HG03060 (cell line): ENCODE results near the gene EPB41L5.
A peak's percentile ranks its signal among the peaks of the same experiment; 100 is the strongest.
"Not testable (repeated sequence)": the region's sequence is repeated elsewhere in the genome, so short reads cannot be mapped to it uniquely, and the experiment has no call there.

ENCODE experiments used
- ATAC-seq: cut with Tn5 transposase; IDR thresholded peaks from one replicate; pipeline ENCODE4 v1.9.1; 2021; ENCODE audit warnings: low read depth, moderate number of reproducible peaks; ENCODE audit not compliant: unreplicated experiment

Gene EPB41L5

DNA sequence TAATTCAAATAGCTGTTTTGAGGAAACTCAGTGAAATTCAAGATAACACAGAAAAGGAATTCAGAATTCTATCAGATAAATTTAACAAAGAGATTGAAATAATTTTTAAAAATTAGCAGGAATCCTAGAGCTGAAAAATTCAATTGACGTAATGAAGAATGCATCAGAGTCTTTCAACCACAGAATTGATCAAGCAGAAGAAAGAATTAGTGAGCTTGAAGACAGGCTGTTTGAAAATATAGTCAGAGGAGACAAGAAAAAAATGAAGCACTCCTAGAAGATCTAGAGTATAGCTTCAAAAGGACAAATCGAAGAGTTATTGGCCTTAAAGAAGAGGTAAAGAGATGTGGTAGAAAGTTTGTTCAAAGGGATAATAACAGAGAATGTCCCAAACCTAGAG, 122.1 kb downstream of the EPB41L5 start:
- not testable (repeated sequence) for ATAC-seq

DNA sequence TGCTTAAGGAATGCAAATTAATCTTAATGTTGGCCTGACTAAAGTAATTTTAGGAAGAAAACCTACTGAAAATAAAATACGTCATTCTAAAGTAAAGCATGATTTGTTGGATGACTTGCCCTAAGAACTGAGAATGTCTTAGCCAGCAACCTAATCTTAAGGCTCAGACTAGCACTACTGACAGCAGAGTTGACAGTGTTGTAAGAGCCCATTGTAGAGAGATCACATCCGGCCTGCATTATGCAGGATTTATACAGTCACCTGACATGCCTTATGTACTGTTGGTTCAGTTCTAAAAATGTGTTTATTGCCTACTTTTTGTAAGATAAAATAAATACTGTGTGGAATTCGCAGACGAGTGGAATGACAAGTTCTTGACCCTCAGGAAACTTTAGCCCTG, 128.0 kb downstream of the EPB41L5 start:
- ATAC-seq, result no peak

DNA sequence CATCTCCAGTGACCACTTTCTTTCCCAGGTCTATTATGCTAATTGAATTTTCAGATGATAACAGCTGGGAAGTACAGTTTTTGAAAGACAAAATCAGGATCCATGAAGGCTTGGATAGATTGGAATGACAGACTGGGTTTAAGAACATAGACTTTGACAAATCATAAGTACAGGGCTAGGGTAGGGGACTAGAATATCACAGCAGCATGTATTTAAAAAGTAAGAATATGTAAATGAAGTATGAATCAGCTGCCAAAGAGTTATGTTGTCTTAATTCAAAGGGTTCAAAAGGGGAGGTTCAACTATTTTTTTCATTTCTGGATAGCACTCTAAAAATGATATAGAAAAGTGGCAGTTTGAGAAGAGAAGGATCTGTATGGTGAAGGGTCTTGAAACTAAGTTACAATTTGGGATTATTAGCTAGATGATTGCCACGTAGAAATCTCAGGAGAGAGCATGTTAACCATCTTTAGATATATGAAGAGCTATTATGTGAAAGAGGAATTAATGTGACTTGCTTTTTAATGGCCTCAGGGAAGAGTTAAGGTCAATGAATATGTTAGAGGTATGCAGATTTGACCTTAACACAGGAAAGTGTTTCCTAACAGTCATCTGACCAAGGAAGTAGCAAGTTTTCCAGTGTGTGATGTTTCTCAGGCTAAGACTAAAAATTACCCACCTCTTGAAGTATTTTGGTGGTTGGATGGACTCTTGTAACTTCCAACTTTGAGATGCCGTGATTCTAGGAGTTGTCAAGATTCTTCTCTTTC, 128.6 kb downstream of the EPB41L5 start:
- no peak for ATAC-seq

DNA sequence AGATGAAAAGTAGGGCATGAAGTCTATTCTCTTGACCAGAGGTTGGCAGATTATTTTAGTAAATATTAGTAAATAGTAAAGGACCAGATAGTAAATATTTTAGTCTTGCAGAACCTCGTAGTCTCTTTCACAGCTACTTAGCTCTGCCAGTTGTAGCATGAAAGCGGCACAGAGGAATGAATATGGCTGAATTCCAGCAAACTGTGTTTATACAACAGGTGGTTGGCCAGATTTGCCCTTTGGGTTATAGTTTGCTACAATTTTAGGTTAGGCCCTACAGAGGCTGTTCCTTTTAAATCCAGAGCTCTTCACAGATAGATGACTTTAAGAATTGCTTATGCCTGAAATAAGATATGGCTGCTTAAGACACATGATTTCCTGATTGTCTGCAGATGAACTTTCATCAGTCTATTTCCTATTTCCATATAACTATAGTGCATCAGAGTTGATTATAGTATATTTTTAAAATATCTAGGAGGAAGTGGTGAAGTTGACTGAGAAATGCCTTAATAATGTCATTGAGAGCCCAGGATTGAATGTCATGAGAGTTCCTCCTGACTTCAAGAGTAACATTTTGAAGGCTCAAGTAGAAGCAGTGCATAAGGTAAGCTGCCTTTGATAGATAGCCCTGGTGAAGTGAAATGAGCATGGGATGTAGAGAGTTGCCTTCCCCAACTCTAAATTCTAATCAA, 129.8 kb downstream of the EPB41L5 start:
- no peak for ATAC-seq

DNA sequence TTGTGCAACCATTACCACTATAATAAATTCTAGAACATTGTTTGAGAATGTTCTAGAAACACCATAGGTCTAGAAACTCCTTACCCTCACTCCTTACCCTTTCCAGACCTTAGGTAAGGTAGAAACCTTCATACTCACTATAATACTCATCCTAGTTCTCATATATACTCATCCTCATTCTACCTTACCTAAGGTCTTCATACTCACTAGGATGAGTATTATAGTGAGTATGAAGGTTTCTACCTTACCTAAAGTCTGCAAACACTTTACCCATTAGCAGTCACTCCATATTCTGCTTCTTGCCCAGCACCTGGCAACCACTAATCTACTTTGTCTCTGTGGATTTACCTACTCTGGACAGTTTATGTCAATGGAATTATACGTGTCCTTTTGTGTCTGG, 135.4 kb downstream of the EPB41L5 start:
- no peak for ATAC-seq

DNA sequence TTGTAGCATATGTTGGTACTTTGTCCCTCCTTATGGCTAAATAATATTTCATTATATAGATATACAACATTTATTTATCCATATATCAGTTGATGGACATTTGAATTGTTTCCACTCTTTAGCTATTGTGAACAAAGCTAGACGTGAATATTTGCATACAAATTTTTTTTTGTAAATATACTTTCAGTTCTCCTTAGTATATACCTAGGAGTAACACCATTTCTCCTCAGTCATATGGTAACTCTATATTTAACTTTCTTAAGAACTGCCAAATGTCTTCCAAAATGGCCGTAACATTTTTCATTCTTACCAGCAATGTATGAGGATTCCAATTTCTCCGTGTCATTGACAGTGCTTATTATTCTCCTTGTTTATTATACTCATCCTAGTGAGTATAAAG, 135.8 kb downstream of the EPB41L5 start:
- no peak for ATAC-seq

DNA sequence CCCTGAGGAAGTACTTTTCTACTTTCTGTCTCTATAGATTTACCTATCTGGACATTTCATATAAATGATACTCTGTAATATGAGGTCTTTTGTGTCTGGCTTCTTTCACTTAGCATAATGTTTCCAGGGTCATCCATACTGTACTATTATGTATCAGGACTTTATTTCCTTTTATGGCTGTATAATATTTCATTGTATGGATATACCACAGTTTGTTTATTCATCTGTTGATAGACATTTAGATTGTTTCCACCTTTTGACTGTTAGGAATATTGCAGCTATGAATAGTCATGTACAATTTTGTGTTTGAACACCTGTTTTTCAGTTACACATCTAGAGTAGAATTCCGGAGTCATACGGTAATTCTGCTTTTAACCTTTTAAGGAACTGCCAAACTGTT, 136.5 kb downstream of the EPB41L5 start:
- no peak for ATAC-seq

DNA sequence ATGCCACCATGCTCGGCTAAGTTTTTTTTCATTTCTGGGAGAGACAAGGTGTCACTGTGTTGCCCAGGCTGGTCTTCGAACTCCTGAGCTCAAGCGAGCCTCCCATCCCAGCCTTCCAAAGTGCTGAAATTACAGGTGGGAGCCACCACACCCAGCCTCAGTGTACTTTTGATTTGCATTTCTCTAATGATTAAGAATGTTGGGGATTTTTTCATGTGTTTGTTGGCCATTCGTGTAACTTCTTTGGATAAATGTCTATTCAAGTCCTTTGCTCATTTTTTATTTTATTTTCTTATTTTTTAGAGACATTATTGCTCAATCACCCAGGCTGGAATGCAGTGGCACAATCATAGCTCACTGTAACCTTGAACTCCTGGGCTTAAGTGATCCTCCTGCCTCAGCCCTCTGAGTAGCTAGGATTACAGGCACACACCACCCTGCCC, 137.2 kb downstream of the EPB41L5 start:
- ATAC-seq, result no peak

DNA sequence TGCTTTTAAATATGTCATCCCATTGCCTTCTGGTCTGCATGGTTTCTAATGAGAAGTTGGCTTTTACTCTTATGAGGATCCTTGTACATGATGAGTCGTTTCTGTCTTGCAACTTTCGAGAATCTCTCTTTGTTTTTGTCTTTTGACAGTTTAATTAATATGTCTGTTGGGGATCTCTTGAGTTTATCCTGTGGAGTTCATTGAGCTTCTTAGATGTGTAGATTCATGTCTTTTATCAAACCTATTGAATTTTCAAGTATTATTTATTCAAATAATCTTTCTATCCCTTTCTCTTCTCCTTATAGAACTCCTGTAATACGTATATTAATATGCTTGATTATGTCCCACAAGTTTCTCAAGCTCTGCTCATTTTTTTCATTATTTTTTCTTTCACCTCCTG, 142.4 kb downstream of the EPB41L5 start:
- ATAC-seq, result no peak

DNA sequence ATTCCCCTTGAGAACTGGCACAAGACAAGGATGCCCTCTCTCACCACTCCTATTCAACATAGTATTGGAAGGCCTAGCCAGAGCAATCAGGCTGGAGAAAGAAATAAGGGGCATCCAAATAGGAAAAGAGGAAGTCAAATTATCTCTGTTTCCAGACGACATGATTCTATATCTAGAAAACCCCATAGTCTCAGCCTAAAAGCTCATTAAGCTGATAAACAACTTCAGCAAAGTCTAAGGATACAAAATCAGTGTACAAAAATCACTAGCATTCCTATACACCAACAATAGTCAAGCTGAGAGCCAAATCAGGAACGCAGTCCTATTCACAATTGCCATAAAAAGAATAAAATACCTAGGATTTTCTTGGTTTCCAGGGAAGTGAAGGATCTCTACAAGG, 145.8 kb downstream of the EPB41L5 start:
- not testable (repeated sequence) for ATAC-seq

DNA sequence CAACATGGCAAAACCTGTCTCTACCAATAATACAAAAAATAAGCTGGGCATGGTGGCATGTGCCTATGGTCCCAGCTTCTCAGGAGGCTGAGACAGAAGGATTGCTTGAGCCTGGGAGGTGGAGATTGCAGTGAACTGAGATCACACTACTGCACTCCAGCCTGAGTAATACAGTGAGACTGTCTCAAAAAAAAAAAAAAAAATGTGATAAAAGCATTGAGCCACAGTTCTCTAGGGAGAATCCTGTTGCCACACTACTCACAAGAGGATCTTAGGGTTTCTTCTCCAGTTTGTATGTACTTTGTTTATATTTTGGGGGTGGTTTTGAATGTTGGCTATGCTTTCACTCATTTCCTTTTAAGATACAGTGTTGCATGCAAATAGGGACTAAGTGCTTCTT, 148.3 kb downstream of the EPB41L5 start:
- ATAC-seq, result no peak

DNA sequence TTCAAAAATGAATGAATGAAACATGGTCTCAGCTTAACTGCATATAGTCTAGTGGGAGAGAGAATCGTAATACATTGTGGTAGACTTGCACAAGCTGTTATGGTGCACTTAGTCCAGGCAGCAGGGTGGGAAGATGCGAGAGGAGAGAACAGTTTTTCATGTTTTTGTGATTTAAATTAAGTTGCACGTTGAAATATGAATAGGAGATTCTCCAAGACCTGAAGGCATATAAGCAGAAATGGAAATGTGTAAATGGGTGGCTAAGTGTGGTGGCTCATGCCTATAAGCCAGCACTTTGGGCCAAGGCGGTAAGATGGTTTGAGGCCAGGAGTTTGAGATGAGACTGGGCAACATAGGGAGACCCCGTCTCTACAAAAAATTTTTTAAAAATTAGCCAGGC, 149.8 kb downstream of the EPB41L5 start:
- ATAC-seq, result no peak

DNA sequence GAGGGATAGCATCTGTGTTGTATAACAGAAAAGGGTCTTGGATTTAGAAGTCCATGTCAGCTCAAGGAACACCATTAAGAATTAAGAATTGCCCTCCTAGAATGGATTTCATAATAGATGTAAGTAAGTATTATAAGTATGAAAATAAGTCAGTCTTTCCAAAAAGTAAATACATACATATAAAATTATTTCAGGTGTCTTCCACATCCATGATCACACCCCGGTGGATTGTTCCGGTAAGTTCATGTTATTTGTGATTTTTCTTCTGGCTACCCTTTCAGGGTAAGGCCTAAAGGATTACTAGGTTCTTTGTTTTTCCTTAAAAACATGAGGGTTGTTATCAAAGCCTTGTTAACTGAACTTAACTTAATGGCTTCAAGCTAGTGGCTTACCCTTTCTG, 154.4 kb downstream of the EPB41L5 start:
- ATAC-seq, result no peak

DNA sequence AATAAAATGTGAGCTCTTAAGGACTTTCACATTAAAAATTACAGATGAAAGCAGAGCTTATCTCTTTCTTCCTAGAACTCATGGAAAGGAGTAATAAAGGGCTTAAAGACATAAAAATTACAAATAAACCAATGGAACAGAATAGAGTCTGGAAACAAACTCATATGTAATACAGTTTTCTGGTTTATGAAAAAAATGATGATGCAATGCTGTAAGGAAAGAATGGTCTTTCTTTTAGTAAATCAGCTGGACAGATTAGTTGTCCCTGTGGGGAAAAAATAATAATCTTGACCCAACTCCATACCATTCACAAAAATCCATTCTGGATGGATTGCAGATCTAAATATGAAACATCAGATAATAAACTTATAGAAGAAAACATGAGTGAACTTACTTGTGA, 156.1 kb downstream of the EPB41L5 start:
- no peak for ATAC-seq

DNA sequence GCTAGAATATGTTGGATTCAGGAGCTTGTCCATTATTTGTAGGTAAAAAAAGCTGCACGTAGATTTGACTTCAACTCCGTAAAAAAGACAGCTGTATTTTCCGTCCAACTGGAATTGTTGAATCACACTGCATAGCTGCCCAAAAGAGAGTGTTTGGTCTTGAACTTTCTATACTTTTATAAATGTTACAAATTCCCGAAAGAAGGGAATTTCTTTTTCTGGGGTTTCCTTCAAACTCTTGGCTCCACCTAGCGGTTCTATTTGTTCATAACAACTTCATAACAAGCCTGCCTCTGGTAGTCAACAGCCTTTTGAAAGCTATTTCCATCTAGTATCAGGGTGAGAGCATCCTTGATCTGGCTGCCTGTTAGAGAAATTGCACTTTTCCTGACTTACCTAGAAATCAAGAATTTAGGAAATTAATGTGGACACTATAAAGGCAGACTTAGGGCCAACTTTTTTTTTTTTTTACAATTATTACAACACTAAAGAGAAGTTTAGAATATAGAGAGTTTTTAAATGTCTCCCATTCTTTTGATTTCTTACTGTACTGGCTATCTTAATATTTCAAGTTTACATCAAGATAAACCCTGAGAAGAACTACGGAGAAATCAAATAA, 162.2 kb downstream of the EPB41L5 start:
- ATAC-seq, result no peak

DNA sequence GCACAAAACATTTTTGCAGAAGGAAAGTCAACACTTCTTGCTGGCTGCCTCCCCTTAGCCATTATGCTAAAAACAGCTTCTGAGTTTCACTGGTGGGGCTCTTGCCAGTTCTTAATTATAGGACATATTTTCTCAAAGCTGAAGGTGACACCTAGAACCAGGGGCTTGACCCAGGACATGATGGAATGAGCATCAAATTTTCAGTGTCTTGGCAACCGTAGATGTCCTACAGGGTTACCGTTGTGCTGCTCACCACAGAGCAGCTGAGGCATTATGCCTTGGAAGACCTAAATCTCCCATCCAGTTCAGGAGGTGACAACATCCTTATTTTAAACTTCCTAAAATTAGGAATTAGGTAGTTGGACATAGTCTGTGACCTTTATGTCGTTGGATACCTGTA, 163.6 kb downstream of the EPB41L5 start:
- no peak for ATAC-seq

DNA sequence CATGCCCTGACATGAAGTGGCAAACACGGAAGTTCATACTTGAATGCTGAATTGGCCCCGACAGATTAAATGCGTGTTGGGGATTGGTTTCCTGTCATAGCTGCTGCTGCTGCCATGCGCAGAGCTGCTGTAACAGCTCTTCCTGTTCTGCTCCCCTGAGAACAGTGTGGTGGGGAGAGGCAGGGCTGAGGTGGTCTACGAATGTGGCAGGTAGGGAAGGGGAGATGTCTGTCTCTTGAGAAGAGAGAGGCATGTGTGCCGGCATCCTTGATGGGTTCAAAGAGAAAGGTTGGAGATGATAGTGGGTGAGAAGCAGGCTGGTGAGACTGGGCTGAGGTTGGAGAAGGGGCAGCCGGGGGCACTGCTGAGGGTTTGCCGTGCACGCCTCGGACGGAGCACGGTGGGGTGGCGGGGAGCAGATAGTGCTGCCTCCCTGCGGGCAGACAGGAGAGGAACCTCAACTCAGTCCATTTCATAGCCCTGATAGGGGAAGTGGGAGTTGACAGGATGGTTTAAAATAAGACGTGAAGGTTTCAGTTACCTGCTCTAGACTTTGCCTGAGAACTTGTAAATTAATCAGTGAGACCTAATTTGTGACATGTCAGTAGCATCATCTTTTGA, 164.2 kb downstream of the EPB41L5 start:
- ATAC-seq, result peak; percentile 87

DNA sequence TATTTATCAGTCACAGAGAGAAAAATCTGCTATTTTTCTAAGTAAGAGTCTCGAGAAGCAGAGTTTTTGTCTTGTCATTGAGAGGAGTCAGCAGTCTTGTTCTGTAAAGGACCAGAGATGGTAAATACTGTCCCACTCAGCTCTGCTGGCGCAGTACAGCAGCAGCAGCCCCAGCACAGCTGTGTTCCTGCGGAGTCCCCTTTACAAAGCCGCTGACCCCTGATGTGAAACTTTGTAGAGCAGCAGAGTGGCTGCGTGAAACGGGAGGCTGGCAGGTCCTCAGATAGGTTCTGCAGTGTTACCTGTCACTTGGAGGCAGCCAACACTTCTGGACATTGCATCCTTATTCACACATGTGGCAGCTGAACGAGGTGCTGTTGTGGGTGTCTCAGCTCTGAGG, 165.1 kb downstream of the EPB41L5 start:
- no peak for ATAC-seq

DNA sequence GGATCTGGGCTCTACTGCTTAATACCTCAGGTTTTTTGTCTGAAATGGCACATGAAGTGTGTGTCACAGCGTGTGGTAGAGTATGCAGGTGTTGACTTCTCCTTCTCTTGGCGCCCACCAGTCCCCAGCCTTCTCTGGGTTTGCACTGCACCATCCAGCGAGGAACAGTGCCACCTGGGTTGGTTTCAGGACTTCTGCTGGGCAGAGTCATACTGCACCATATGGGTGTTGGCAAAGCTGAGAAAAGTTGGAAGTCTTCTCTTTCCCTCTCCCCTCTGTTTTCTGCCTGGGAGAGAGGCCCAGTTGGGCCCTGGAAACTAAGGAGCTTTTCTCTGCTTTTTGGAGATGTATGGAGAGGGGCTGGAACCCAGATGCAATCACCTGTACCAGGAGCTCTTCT, 166.5 kb downstream of the EPB41L5 start:
- no peak for ATAC-seq

DNA sequence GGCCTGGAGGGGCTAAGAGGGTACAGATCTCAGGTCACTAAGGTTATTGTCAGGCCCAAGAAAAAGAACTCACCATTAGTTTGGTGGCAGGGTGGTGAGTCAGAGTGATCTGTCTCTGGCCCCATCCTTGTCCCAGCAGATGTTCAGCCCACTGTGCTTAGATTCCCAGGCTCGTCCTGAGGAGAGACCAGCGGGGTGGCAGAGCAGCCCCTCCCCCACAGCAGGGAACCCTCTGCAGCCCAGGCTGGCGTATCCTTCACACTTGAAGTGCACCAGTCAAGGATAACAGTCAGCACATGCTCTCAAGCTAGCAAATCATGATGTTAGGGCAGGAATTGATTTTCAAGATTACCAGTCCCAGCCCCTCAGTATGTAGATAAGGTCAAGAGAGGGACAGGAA, 167.2 kb downstream of the EPB41L5 start:
- no peak for ATAC-seq

DNA sequence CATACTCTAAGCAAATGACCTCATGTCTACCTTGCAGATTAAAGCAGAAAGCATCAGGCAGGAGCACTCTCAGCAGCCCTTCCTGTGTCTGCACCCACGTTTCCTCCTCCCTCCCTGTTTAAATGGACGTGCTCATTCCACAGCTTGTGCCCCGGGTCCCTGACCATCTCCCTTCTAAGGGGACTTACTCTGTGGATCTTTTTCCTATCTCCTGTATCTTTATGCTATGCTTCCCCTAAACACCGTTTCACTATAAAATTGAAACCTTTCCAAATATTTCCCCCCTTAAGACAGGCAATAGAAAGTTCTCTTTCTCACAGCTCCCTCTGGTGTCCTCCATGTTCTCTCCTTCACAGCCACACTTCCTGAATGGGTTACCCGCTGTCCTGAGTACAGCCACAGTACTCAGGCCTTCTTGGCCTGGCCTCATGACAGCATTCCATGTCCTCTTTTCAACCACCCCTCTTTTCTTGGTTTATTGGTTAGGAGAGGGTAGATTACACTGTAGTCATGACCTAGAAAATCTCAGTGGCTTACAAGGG, 169.2 kb downstream of the EPB41L5 start:
- no peak for ATAC-seq
